ENCODE data around the gene TLL1.

DNA sequence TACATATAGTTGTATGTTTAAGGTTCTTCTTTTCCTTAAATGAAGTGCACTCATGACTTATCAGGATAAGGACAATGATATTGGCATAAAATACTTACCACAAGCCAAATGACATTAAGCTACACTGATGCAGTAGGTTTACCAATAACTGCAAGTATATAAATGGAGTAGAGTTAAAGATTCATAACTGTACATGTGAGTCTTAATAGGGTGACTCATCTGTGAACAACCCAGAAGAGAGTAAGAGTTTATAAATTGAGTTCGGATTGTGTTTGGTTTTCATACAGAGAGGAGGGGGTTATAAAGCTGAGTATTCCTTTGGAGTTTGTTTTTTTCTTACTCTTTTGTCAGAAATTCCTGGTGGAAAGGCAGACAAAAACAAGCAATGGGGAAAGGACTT lies 144.8 kb downstream of the TLL1 start:
- TF ChIP-seq, protein P1, sequence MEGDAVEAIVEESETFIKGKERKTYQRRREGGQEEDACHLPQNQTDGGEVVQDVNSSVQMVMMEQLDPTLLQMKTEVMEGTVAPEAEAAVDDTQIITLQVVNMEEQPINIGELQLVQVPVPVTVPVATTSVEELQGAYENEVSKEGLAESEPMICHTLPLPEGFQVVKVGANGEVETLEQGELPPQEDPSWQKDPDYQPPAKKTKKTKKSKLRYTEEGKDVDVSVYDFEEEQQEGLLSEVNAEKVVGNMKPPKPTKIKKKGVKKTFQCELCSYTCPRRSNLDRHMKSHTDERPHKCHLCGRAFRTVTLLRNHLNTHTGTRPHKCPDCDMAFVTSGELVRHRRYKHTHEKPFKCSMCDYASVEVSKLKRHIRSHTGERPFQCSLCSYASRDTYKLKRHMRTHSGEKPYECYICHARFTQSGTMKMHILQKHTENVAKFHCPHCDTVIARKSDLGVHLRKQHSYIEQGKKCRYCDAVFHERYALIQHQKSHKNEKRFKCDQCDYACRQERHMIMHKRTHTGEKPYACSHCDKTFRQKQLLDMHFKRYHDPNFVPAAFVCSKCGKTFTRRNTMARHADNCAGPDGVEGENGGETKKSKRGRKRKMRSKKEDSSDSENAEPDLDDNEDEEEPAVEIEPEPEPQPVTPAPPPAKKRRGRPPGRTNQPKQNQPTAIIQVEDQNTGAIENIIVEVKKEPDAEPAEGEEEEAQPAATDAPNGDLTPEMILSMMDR (conservative IDR thresholded peaks at IDR 0.05; ENCODE audit: low read depth, low read length), result no peak
- TF ChIP-seq EZH2phosphoT487 (IDR thresholded peaks at IDR 0.05; ENCODE audit: borderline replicate concordance, low read length), result no peak
